Measurements from ENCODE around the gene SFXN1.

Gene SFXN1

DNA sequence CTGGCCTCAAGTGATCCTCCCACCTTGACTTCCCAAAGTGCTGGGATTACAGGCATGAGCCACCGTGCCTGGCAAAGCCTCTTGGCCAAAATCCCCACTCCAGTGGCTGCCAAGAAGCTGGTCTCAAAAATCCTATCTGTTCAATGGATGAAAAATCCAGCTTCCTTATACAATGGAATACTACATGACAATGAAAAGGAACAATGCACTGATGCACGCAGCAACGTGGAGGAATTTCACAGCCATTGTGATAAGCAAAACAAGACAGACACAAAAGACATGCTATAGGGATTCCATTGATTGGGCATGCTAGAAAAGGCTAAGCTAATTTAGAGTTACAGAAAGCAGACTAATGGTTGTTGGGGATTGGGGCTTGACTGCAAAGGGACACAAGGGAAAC lies 13.1 kb upstream of the SFXN1 start:
- no peak for DNase-seq (ENCODE audit: low read depth in 3 of 3)

DNA sequence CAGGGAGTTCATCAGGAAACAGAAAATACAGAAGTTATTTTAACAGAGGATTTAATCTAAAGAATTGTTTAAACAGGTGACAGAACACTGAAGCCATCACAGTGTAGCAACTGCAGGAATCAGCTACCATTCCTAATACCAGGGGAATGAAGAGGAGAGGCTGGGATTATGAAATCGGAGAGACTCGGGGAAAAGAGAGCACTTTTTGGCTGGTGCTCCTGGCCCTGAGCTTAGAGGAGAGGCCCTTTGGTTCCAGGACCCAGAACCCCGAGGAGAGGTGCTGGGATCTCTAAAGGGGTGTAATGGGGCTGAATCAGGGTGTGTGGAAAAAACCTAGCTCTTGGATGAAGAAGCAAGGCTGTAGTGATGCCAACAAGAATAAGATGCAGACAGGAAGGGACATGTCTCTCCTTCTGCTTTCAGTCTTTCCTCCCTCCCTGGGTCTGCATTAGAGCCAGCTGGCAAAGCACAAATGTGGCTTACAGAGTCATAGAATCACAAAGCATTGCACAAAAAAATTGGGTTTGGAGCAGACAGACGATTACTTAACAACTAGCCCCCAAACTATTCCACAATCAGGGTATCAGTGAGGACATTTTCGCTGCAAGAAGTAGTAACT lies 11.6 kb upstream of the SFXN1 start:
- no peak for DNase-seq (ENCODE audit: low read depth in 3 of 3)

DNA sequence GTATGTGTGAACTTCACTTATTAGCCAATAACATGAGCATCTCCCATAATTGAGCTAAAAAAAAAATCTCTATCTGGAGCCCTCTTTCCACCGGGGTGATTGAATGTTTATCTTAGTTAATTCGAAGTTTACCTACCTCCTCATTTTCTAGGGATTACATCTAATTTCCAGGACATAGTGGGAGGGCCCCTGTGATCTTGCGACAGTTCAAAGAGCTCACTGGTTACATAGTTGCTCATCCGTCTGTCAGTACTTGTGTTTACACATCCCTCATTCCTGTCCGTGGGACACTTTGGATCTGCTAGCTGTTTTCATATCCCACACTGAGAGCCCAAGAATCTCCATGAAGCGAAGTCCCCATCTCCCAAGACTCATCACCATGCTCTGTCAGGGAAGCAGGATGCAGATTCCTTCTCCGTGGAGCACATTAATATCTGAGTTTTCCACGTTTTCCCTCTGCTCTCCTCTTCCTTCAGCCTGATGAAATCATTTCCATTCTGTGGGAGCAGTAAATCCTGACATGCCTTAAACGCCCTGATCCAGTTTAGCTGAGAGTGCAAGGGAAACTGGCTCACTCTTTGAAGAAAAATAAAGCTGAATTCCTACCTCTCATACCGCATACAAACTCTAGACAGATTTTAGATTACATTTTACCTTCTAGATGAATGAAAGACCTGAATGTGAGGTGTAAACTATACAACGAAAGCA lies 10.2 kb upstream of the SFXN1 start:
- DNase-seq (ENCODE audit: low read depth in 3 of 3) = no peak

DNA sequence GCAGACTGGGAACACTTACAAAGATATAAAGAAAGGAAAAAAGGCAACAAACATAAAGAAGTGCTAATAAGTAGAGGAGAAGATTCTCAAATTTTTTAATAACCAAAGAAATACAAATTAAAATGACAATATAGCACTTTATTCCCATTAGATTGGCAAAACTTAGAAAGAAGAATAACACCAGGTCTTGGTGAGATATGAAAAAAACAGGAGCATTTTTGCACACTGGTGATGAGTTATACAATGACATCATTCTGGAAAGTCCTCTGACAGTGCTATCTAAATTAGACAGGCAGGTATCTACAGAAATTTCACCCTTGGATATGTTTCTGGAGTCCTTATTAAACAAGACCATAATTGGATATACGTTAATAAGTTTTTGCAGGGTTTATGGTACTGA lies 9.5 kb upstream of the SFXN1 start:
- DNase-seq (ENCODE audit: low read depth in 3 of 3) = no peak

DNA sequence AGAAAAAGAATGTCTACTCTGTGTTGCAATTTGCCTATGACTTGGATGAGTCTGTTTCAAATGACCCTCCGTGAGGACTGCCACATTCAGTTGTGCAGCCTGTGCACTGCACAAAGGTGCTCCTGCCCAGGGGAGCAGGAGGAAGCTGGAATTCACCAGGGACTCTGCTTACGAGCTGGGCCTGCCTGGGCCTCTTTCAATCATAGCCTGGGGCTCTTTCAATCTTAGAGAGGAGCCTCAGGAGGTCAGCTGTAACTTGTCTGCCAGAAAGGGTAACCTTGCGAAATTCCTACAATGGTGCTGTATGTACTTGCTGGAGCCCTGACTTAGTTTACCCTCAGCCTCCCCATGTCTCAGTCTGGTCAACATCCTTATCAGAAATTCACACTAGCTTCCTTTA lies 8.4 kb upstream of the SFXN1 start:
- DNase-seq (ENCODE audit: low read depth in 3 of 3) = no peak

DNA sequence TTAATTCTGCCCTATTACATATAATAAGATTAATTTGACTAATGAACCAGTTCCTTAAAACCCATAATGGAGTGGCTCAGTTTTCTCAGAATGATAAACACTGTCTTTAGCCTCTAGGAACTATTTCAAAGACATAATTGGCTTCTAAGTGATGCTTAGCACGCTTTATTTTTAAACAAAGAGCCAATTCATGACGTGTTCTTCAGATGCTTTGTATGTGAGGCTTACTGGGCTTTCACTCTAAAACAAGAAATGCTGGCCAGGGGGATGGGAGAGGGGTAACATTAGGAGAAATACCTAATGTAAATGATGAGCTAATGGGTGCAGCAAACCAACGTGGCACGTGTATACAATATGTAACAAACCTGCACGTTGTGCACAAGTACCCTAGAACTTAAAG lies 7.6 kb upstream of the SFXN1 start:
- no peak for DNase-seq (ENCODE audit: low read depth in 3 of 3)

DNA sequence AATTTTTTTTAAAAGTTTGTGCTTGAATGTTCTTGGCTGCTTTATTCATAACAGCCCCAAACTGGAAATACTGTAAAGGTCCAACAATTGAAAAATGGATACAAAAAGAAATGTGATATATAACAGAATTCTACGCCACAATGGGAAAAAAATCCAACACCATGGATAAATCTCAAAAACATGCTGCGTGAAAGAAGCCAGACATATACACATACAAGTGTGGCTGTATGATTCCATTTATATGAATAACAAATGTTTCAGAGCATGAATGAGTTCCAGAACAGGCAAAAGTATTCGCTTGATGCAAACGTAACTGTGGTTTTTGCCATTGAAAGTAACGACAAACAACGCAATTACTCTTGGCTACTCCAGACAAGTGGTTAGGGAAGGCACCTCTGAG lies 7.2 kb upstream of the SFXN1 start:
- DNase-seq (ENCODE audit: low read depth in 3 of 3) = no peak

DNA sequence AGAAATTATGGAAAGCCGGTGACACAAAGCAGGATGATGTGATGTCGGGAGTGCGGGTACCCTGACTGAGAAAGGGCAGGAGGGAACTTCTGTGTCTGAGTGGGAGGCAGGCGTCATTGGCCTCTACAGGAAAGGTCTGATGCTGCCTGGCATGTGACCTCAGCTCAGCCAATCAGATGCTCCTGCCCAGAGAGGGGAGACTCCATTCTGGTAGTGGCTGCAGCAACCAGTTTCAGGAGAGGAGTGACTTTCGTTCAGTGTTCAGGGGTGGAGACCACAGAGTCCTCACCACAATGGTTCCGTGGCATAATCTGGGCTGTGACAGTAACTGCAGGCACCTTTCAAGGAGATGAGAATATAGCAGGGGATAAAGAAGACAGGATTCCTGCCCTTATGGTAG lies 6.7 kb upstream of the SFXN1 start:
- DNase-seq (ENCODE audit: low read depth in 3 of 3) = peak in 1 of 3 experiments; percentile 33

DNA sequence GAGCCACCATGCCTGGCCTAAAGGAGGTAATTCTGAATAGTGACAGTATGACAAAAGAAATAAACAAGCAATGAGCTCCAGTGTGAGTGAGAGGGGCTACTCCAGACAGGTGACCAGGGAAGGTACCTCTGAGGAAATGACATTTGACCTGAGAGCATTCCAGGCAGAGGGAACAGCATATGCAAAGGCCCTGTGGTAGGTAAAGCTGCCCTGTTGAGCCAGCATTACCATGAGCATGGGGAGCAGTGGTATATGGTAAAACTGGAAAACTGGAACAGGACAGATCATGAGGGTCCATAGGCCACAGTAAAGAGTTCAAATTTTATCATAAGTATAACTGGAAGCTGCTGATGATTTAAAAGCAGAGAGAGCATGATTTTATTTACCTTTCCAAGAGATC lies 6.0 kb upstream of the SFXN1 start:
- DNase-seq (ENCODE audit: low read depth in 3 of 3) = no peak

DNA sequence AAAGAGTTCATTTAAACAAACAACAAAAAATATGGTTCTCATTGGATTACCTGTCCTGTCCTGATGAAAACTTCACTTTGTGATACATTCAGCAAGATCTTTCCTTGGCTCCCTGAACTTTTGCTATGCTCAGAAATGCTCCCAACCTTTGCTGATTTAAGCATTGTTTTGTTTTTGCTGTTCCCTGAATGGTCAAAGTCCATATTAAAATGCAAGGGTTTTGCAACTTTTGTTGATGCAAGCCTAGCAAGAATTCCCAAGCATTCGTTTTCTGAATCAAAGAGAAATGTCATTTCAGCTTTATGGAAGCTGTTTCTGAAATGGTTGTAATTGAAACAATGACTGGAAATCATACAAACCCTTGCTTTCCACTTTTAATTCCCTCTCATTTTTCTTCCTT lies 3.1 kb upstream of the SFXN1 start:
- DNase-seq (ENCODE audit: low read depth in 3 of 3) = no peak

DNA sequence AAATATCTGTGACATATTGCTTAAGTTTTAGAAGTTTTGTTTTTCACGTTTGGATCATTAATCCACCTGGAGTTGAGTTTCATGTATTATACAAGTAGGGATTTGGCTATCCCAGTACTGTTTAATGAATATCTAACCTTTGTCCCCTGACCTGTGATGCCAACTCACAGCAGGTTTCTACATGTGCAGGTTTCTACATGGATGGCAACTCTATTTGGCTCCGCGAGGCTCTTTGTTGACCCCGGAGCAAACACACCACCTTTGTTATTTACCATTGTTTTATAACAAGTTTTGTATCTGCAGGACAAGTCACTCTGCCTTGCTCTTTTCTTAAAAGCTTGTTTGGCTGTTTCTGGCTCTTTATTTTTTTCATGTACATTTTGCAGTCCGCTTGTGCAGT lies 920 bp upstream of the SFXN1 start:
- DNase-seq (ENCODE audit: low read depth in 3 of 3) = no peak

DNA sequence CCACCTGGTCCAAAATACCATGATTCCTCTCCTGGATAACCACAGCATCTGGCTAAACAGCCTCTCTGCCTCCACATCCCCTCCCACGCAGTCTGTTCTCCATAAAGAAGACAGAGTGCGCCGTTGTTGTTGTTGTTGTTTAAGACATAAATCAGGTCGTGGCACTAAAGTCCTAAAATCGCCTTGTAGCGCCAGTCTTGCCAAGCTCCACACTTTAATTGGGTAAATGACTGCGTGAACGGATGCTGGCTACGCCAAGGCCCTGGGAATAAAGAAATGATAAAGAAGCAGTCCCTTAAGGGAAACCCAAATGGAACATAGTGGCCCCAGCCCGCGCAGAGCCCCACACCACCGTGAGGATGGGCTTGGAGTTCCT lies 364 bp upstream of the SFXN1 start:
- no peak for DNase-seq (ENCODE audit: low read depth in 3 of 3)

DNA sequence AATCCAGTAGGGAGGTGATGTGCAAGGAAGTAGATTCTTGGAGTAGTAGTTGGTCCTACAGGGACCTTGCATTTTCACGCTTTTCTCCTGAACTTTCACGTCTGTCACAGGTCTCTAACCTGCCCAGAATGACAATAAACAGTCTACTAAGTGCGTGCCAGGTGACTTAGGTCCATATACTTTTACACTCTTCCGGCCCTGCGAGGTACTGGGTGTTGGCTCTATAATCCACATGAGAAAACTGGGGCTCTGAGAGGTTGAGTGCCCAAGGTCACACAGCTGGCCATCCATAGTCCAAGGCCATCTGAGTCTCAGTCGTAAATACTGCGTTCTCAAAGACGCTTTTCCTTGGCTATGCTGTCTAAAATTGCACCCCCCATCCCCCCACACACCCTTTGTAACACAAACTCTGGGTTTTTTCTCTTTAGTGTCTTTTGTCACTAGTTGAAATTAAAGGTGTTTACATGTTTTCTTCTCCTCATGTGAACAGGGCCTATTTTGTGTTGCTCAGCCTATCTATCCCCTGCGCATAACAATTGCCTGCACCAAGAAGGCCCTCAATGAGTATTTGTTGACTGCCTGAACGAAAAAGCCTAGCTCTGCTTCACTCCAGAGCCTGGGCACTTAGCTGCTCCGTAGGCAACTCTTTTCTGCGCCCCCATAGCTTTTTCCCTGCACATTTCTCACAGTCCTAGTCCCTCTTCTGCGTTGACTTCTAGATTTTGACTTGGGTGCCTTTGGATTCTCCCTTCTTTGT lies 943 bp downstream of the SFXN1 start:
- DNase-seq (ENCODE audit: low read depth in 3 of 3) = no peak

DNA sequence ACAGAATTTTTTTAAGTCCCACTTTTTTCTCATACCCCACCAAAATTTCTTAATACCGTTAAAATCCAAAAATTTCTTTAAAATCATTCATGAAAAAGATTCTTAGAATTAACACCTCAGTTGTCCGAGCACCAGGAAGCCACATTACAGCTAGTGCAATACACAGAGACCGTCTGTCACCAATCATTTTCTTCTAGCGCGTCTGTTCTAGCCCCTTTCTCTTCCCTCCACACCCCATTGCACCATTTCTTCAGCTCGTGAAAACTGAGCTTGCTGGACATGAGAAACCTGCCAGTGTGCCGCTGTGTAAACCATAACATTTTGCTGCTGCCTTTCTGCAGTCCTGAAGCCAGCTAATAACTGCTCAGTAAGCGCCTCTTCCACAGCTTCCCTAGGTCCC lies 5.0 kb downstream of the SFXN1 start:
- no peak for DNase-seq (ENCODE audit: low read depth in 3 of 3)

DNA sequence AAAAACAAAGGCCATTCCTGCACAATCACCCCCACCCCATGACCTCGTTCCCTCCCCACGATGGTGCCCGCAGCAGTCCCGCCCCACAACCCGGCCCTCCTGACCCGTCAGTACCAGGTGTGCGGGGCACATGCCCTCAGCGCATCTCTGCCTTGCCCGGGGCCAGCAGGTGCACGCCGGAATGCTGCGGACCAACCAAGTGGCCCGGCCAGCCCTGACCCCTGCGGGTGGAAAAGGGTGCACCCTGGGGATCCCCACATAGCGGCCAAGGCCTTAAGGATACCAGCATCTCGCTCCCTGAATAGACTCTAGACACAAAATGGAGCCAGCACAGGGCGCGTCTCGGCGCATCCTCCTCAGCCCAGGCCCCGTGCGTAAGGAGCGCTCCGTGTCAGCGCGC lies 6.0 kb downstream of the SFXN1 start:
- DNase-seq (ENCODE audit: low read depth in 3 of 3) = no peak

DNA sequence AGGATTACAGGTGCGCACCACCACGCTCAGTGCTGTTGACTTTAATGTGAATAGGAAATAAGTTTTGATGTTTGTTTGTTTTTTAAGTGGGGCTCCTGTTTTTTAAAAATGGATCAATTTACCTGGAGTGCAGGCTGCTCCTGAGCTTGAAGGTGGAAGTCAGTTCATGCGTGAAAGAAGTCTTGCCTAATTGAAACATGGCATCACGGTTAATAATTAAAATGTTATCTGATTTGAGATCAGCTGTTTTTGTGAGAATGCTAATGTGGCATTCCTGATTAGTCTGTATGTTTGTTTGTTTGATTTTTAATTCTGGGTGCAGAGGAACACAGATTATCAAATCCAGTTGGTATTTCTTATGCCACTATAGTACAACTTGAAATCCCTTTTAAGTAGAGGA lies 6.5 kb downstream of the SFXN1 start:
- no peak for DNase-seq (ENCODE audit: low read depth in 3 of 3)

DNA sequence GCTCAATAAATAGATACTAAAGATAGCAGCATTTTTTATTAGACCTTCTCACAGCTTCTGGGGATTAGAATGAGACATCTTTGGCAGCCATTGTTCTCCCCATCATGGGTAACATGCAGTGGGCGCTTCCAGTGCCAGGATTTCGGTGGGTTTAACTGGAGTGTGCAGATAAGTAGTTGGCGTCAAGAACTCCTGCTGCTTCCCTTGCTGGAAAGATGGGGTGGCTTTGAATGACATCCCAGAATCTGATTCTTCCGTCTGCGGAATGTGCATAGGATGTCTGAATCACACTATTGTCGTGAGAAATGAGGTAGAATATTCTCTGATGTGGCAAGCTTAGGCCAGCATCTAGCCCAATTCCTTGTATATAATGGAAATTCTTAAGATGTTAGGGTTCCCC lies 7.3 kb downstream of the SFXN1 start:
- no peak for DNase-seq (ENCODE audit: low read depth in 3 of 3)

DNA sequence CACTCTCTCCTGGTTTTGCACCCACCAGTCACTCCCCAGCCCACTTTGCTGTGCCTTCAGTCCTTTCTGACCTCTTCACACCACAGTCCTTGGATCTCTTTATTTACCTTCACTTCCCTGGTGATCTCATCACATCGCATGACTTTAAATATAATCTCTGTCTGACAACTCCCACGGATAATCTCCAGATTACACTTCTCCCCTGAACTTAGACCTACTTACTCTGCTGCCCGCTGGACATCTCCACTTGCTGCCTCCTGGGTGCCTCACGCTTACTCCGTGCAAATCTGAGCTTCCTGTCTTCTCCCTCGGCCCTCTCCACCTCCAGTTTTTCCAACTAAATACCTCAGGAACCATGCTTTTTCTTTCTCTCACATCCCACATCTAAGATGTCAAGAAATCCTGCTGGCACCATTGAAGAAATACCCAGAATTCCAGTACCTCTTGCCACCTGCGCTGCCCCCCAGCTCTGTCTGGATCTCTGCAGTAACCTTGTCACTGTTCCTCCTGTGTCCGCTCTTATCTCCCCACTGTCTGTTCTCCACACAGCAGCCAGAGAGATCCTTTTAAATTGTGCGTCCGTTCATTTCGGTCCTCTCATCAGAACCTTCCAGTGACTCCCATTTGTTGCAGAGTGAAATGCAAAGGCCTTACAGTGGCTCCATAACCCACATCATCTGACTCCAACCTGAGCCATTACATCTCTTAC lies 9.3 kb downstream of the SFXN1 start:
- DNase-seq (ENCODE audit: low read depth in 3 of 3) = no peak

DNA sequence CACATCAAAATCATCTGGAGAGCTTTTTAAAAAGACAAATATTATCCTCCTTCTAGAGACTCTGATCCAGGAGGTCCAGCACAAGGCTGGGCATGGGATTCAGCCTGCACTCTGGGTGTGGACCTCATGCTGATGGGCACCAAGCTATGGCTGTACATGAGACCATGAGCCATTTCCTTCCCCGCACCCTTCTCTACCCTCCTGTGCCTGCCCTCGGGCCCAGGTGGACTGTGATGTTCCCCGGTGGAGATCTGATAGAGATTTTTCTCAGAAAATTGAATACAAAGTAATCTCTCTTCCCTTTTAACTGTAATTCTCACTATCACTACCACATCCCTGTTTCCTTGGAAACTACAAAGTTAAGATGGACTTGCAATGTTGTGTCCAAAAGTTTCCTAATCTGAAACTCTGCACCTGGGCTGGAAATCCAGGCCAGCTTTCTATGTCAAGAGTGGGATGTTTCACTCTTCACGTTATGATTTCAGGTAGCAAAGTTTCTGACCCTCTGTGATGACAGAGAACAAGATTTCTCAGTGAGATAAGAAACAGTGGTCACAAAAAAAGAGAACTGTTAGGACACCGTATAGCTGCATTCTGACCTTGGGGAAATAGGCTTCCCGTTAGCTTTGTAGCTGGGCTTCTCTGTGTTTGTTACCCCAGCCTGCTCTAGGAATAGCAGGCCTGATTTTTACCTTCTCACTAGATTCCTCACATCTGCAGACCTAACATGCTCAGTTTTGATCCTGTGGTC lies 11.5 kb downstream of the SFXN1 start:
- no peak for DNase-seq (ENCODE audit: low read depth in 3 of 3)

DNA sequence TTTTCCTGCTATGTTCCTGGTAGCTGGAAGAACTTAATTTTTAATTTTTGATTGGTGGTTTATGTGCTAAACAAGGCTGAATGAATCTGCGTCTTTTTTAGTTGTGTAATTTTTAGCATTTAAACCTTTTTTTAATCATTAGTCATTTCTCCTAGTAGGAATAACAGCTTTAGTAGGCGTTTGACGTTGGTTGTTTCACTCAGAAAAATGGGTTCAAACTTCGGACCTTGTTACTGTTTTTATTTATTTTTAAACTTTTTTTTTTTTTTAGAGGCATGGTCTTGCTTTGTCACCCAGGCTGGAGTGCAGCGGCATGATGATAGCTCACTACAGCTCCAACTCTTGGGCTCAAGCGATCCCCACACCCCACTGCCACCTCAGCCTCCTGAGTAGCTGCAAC lies 12.9 kb downstream of the SFXN1 start:
- DNase-seq (ENCODE audit: low read depth in 3 of 3) = no peak

DNA sequence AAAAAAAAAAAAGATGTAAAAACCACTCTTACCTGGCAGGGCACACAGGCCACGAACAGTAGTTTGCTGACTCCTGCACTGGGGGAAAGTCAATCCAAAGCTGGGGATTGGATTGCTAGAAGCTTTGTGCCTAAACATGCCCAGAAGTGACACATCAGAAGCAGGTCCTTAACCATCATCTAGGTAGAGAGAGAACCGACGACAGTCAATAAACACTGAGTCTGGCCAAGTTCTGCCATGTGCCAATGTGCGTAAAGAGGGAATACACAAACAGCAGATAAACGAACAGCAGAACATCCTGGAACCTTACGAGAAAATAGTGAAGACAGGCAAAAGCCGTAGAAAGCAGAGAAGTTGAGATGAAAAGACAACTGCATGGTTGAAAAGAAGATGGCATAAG lies 14.9 kb downstream of the SFXN1 start:
- no peak for DNase-seq (ENCODE audit: low read depth in 3 of 3)

DNA sequence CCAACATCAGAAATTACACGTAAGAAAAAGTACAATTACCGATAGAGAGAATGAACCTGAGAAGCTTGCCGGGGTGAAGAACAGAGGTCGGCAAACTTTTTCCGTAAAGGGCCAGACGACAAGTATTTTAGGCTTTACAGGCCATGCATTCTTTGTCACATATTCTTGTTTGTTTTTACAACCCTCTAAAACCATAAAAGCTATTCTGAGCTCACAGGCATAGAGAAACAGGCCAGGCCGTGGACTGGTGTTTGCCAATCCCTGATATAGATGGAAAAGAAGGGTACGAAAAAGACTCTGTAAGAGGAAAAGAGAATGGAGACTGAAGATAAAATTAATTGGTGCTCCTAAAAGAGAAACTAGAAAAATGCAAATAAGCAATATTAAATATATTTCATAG lies 15.4 kb downstream of the SFXN1 start:
- no peak for DNase-seq (ENCODE audit: low read depth in 3 of 3)
